GM21367 (cell line): Measurements from ENCODE around the gene GPR18.
A peak's percentile ranks its signal among the peaks of the same experiment; 100 is the strongest.

ENCODE experiments used
- ATAC-seq: cut with Tn5 transposase; IDR thresholded peaks from one replicate; pipeline ENCODE4 v1.9.1; 2021; ENCODE audit not compliant: unreplicated experiment

The GPR18 gene

GRCh38 chr13:99258210-99258860, at the start of gene GPR18:
GPR18 (minus strand) TSS chr13:99258379; CDS start chr13:99255872, 2,507 bp downstream.
- peak; percentile 72 for ATAC-seq

- peak; percentile 33 for ATAC-seq
Measured at GRCh38 chr13:99307648-99308339, 49.6 kb upstream of the GPR18 start.

- peak; percentile 62 for ATAC-seq
Measured at GRCh38 chr13:99307247-99307646, 49.1 kb upstream of the GPR18 start, which contains the start of gene GPR183. GPR183 (minus strand) TSS chr13:99307399; CDS start chr13:99296145, 11,254 bp downstream.

GRCh38 chr13:99305566-99305965, 47.4 kb upstream of the GPR18 start:
- ATAC-seq, result no peak

GRCh38 chr13:99305158-99305557, 47.0 kb upstream of the GPR18 start:
- no peak for ATAC-seq

GRCh38 chr13:99304541-99304940, 46.4 kb upstream of the GPR18 start:
- ATAC-seq, result no peak

GRCh38 chr13:99303863-99304521, 45.8 kb upstream of the GPR18 start:
- ATAC-seq, result no peak

- no peak for ATAC-seq
Measured at GRCh38 chr13:99302637-99303505, 44.7 kb upstream of the GPR18 start.

- ATAC-seq, result no peak
Measured at GRCh38 chr13:99301913-99302636, 43.9 kb upstream of the GPR18 start.

GRCh38 chr13:99301056-99301838, 43.1 kb upstream of the GPR18 start:
- ATAC-seq, result no peak

GRCh38 chr13:99299920-99300341, 41.8 kb upstream of the GPR18 start:
- ATAC-seq, result no peak

GRCh38 chr13:99299256-99299919, 41.2 kb upstream of the GPR18 start:
- no peak for ATAC-seq

GRCh38 chr13:99298056-99298455, 39.9 kb upstream of the GPR18 start:
- ATAC-seq, result no peak

- ATAC-seq, result no peak
Measured at GRCh38 chr13:99297331-99297730, 39.2 kb upstream of the GPR18 start.

- peak; percentile 34 for ATAC-seq
Measured at GRCh38 chr13:99296398-99296797, 38.2 kb upstream of the GPR18 start.

GRCh38 chr13:99295488-99296252, 37.5 kb upstream of the GPR18 start:
- no peak for ATAC-seq

GRCh38 chr13:99294958-99295357, 36.8 kb upstream of the GPR18 start:
- ATAC-seq, result no peak

- no peak for ATAC-seq
Measured at GRCh38 chr13:99294198-99294597, 36.0 kb upstream of the GPR18 start.
